IPS-20b (cell line): Measurements from ENCODE around the gene COA8.

Experiments used
- H3K27ac ChIP-seq: one replicate; pipeline ENCODE4 v1.5.1; 2013; ENCODE audit warnings: low read length
- H3K27me3 ChIP-seq: 2 replicates; pipeline ENCODE4 v1.6.1; 2013; ENCODE audit warnings: mild to moderate bottlenecking, low read length, inconsistent platforms; ENCODE audit not compliant: insufficient read depth
- H3K36me3 ChIP-seq: 2 replicates; pipeline ENCODE4 v1.6.1; 2013; ENCODE audit warnings: low read depth, mild to moderate bottlenecking, inconsistent platforms, low read length, moderate library complexity; ENCODE audit not compliant: insufficient read depth
- H3K4me1 ChIP-seq: 2 replicates; pipeline ENCODE4 v1.6.1; 2013; ENCODE audit warnings: mild to moderate bottlenecking, control low read depth, inconsistent platforms, low read length, moderate library complexity; ENCODE audit not compliant: insufficient read depth
- H3K4me3 ChIP-seq: 2 replicates; pipeline ENCODE4 v1.5.1; 2013; ENCODE audit warnings: mild to moderate bottlenecking, low read length, inconsistent platforms
- H3K9ac ChIP-seq: 2 replicates; pipeline ENCODE4 v1.6.1; 2013; ENCODE audit warnings: low read depth, mild to moderate bottlenecking, inconsistent platforms, low read length, moderate library complexity
- H3K9me3 ChIP-seq: 2 replicates; pipeline ENCODE4 v1.6.1; 2013; ENCODE audit warnings: mild to moderate bottlenecking, low read depth, low read length, inconsistent platforms; ENCODE audit not compliant: insufficient read depth

The COA8 gene

GRCh38 chr14:103527408-103528145 is 35.2 kb upstream of the COA8 start:
- H3K9me3 ChIP-seq: no peaks in the 10 kb centered on the region
- H3K36me3 ChIP-seq: peaks cover 9% of the 10 kb centered on the region
- H3K27me3 ChIP-seq: peaks cover 28% of the 10 kb centered on the region
- H3K4me1 ChIP-seq: peaks cover 4% of the 10 kb centered on the region; the same call in 1 of the 2 replicates
- H3K9ac ChIP-seq: no peak overlapping the region; the same call in 1 of the 2 replicates
- H3K4me3 ChIP-seq: no peak overlapping the region
- H3K27ac ChIP-seq: no peak overlapping the region

GRCh38 chr14:103528146-103528586 is 34.6 kb upstream of the COA8 start:
- H3K27me3 ChIP-seq: peaks cover 24% of the 10 kb centered on the region
- H3K4me1 ChIP-seq: peaks cover 4% of the 10 kb centered on the region; the same call in 1 of the 2 replicates
- peak overlapping the region; percentile 80 for H3K4me3 ChIP-seq
- no peaks in the 10 kb centered on the region for H3K9me3 ChIP-seq
- no peak overlapping the region for H3K27ac ChIP-seq
- peak overlapping the region; percentile 78 for H3K9ac ChIP-seq
- H3K36me3 ChIP-seq: peaks cover 11% of the 10 kb centered on the region

DNA sequence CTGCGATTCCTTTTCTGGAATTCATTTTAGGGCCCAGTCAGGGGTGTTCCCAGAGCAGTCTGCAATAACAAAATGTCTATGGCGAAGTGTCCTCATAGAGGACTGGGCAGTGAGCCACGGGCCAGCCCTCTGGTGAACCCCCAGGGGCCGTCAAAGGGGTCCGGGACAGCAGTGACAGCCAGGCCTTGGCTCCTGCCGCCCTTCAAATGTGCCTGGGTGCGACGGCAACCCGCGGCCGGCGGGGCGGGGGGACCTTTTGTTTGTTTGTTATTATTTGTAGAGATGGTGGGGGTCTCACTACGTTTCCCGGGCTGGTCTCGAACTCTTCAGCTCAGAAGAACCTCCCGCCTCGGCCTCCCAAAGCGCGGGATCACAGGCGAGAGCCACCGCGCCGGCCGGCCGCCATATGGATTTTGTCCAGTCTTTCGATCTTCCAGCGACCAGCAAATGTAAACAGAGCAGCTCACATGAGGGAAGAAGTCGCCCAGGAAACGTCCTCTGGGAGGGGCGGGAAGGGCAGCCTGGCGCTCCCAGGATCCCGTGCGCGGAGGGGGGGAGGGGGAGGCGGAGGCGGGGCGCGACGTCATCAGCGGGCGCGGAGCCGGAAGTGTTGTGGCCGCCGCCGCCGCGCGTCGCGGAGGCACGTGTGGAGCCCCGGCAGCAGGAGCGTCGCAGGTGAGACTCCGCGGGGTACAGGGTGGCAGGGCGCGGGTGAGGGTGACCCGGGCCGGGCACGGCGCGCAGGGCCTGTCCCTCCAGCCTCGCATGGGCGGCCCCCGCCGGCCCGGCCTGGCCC is 34.0 kb upstream of the COA8 start, which contains the start of gene TRMT61A:
TRMT61A (plus strand) TSS at position 610 of the 796 bp plus-strand sequence. CDS start 783 bp downstream, outside the sequence.
- peak within 1 kb of the TSS; percentile 96 for H3K4me3 ChIP-seq
- peaks cover 18% of the 10 kb centered on the region for H3K27me3 ChIP-seq
- H3K27ac ChIP-seq: peak within 1 kb of the TSS; percentile 18
- no peaks in the 10 kb centered on the region for H3K9me3 ChIP-seq
- H3K4me1 ChIP-seq: peaks cover 4% of the 10 kb centered on the region; the same call in 1 of the 2 replicates
- H3K9ac ChIP-seq: peak within 1 kb of the TSS; percentile 87
- H3K36me3 ChIP-seq: peaks cover 11% of the 10 kb centered on the region

DNA sequence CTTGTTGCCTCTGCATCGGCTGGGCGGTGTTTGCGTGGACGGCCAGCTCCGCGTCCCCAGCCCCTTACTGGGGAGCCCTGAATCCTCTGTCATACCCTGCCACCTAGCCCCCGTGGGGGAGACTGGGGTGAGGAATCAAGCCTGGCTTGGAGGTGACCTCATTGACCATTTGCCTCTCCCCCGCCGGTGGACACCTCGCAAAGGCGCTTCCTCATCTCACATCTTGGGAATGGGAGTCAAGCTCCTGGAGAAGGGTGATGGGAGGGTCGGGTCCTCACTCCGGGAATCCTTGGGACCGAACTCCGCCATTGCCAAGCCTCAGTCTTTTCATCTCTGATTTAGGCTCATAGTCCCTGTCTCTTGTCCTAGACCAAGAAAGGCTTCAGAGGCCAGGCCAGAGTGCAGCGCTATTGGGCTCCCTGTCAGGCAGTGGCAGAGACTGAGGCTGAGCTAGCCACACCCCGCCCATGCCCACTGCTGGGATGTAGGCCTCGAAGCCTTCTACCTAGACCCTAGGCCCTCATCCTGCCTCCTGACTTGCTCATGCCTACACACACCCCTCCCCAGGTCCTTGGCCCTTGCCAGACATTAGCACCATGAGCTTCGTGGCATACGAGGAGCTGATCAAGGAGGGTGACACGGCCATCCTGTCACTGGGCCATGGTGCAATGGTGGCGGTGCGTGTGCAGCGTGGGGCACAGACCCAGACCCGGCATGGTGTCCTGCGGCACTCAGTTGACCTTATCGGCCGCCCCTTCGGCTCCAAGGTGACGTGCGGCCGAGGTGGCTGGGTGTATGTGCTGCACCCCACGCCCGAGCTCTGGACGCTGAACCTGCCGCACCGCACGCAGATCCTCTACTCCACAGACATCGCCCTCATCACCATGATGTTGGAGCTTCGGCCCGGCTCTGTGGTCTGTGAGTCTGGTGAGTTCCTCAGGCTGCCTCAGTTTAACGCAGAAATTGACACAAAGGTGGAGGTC is 33.1 kb upstream of the COA8 start:
- H3K36me3 ChIP-seq: peaks cover 13% of the 10 kb centered on the region
- H3K27ac ChIP-seq: no peak overlapping the region
- H3K4me3 ChIP-seq: peak overlapping the region; percentile 96
- H3K9ac ChIP-seq: peak overlapping the region; percentile 87
- no peaks in the 10 kb centered on the region for H3K9me3 ChIP-seq
- peaks cover 4% of the 10 kb centered on the region; the same call in 1 of the 2 replicates for H3K4me1 ChIP-seq
- H3K27me3 ChIP-seq: peaks cover 9% of the 10 kb centered on the region

GRCh38 chr14:103530390-103530789 is 32.4 kb upstream of the COA8 start:
- Histone ChIP-seq H3K9me3 (no peaks in the 10 kb centered on the region), H3K9ac (no peak overlapping the region), H3K4me1 (peaks cover 4% of the 10 kb centered on the region; the same call in 1 of the 2 replicates), H3K36me3 (peaks cover 19% of the 10 kb centered on the region), H3K27ac (no peak overlapping the region), H3K4me3 (peak overlapping the region; percentile 96; the same call in 1 of the 2 replicates), H3K27me3 (peaks cover 2% of the 10 kb centered on the region; the same call in 1 of the 2 replicates)

DNA sequence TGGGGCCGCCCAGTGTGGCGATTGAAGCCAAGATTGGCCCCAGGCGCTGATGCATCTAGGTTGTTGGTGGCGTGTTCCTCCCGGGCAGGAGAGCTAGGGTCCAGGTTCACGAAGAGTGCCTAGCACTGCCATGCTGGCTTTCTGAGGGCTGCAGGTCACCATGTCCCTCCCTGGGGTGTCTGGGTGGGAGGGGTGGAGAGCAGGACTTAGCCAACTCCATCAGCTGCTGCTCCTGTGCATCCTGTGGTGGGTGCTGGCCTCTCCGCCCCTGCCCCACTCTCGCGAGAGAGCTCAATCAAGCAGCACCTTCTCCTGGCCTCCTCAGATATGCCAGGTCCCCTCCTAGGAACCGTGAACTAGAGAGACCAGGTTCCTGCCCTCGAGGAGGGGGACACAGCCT is 31.9 kb upstream of the COA8 start:
- H3K4me1 ChIP-seq: peaks cover 4% of the 10 kb centered on the region; the same call in 1 of the 2 replicates
- H3K9me3 ChIP-seq: no peaks in the 10 kb centered on the region
- H3K27ac ChIP-seq: no peak overlapping the region
- no peaks in the 10 kb centered on the region; the same call in 1 of the 2 replicates for H3K27me3 ChIP-seq
- no peak overlapping the region for H3K4me3 ChIP-seq
- H3K36me3 ChIP-seq: peaks cover 19% of the 10 kb centered on the region
- no peak overlapping the region for H3K9ac ChIP-seq

- H3K27me3 ChIP-seq: no peaks in the 10 kb centered on the region
- no peak overlapping the region for H3K9ac ChIP-seq
- H3K36me3 ChIP-seq: peaks cover 19% of the 10 kb centered on the region
- no peak overlapping the region for H3K4me3 ChIP-seq
- no peak overlapping the region for H3K27ac ChIP-seq
- no peaks in the 10 kb centered on the region for H3K9me3 ChIP-seq
- H3K4me1 ChIP-seq: peaks cover 4% of the 10 kb centered on the region; the same call in 1 of the 2 replicates
These were observed 31.1 kb upstream of the COA8 start for GRCh38 chr14:103531421-103532215.

GRCh38 chr14:103532216-103533136 is 30.3 kb upstream of the COA8 start:
- H3K27me3 ChIP-seq: no peaks in the 10 kb centered on the region
- peaks cover 19% of the 10 kb centered on the region for H3K36me3 ChIP-seq
- H3K4me1 ChIP-seq: peaks cover 4% of the 10 kb centered on the region; the same call in 1 of the 2 replicates
- no peak overlapping the region for H3K9ac ChIP-seq
- no peaks in the 10 kb centered on the region for H3K9me3 ChIP-seq
- no peak overlapping the region for H3K4me3 ChIP-seq
- no peak overlapping the region for H3K27ac ChIP-seq

DNA sequence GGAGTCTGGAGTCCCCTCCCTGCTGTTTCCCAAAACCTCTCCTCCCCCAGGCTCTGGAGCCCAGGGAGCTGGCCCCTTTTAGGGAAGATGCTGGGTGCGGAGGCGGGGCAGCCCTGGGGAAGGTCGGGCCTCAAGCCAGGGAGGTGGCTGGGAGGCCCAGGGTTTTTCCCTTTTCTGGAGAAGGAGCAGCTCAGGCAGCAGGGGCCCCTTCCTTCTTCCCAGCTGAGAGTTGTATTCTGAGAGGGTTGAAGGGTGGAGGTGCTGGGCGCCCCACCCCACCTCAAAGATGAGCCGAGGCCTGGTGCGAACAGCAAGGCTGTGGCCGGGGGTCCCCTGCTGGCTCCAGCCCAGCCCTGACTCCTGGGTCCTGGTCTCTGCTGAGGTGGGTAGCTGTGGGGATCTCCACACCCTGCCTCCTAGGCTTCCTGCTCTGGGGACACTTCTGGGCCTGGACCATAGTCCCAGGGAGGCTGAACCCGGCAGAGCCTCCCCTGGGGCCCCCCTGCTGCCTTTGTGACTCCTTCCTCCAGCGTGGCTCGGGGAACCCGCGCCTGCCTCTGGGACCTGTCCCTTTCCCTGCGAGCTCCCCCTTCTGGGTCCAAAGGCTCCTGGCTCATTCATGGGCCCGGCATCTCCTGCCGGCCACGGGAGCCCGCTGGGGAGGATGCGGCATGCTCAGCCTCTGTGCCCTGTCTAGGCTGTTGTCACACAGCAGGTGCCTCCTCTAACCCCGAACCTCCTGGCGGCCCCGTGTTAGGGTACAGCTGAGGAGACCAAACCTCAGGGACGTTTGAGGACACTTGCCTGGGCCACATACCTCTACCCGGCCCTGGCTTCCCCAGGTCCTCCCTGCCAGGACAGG is 29.4 kb upstream of the COA8 start:
- H3K9me3 ChIP-seq: no peaks in the 10 kb centered on the region
- no peak overlapping the region for H3K9ac ChIP-seq
- H3K4me3 ChIP-seq: no peak overlapping the region
- H3K36me3 ChIP-seq: peaks cover 19% of the 10 kb centered on the region
- H3K27ac ChIP-seq: no peak overlapping the region
- H3K27me3 ChIP-seq: peaks cover 3% of the 10 kb centered on the region; the same call in 1 of the 2 replicates
- peaks cover 4% of the 10 kb centered on the region; the same call in 1 of the 2 replicates for H3K4me1 ChIP-seq
